Measurements from ENCODE around the gene SIRT2. TPM values are rescaled to one million over a fixed set of nuclear protein-coding genes. Genes with fewer than 3 reads are reported as not detected.
A peak's percentile ranks its signal among the peaks of the same experiment; 100 is the strongest.
"Not testable (repeated sequence)": the region's sequence is repeated elsewhere in the genome, so short reads cannot be mapped to it uniquely, and the experiment has no call there.

SIRT2 gene
- total RNA-seq, 2 experiments from 2014 or later, result 17.8 to 23.1 TPM

DNA sequence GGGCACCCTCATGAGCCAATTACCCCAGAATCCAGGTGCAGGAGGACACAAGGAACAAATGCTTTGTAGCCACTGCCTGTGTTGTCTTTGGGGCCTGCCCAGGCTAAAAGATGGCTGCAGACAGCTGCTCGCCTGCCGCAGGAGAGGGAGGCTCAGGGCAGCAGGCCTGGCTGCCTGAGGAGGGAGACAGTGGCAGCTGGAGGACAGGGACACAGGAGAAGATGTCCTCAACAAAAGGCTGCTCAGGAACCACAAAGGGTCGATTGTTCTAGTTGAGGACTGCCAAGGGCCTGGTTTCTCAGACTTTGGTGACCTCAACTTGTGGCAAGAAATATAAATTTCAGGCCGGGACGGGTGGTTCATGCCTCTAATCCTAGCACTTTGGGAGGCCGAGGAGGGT is 7.6 kb downstream of the SIRT2 start:
- Mint-ChIP-seq H3K9me3 (ENCODE audit: low read depth) (no peaks in the 10 kb centered on the region), H3K36me3 (ENCODE audit: low read depth) (peaks cover 3% of the 10 kb centered on the region), H3K4me1 (no peaks in the 10 kb centered on the region), H3K4me3 (no peak overlapping the region), H3K27ac (no peak overlapping the region), H3K27me3 (no peaks in the 10 kb centered on the region)
- DNase-seq (no peak), ATAC-seq (no peak)
- intact Hi-C loops (cut with DNase I, micrococcal nuclease), result no loop called here
- ChIA-PET CTCF (interaction anchor here (0.6 kb wide), 1 partner anchor 244 kb away, joined by 3 read pairs; the partner anchor contains the start of gene ACTN4), POLR2A (no interaction called here)

GRCh38 chr19:38890686-38891085 is 8.7 kb downstream of the SIRT2 start:
- POLR2A ChIA-PET, result no interaction called here

DNA sequence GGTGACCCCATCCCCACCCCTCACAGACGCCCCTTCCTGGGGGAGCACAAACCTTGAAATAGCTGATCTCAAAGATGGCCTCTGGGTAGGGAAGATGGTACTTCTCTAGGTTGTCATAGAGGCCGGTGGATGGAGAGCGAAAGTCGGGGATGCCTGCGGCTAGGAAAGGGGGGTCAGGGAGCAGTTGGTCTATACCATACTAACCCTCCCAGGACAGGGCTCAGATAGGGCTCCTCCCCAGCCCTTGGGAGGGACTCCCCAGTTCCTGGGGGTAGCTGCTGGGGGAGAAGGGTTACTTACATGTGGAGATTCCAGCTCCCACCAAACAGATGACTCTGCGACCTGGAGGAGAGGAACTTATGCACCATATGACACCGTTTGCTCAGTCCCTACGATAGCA is 9.6 kb downstream of the SIRT2 start:
- CTCF ChIA-PET, result no interaction called here
- POLR2A ChIA-PET, result no interaction called here
- no peak for ATAC-seq

More at GRCh38 chr19:38890686-38891085, 8.7 kb downstream of the SIRT2 start:
- CTCF ChIA-PET, result interaction anchor here (0.6 kb wide), 1 partner anchor 160 kb away, joined by 4 read pairs; no protein-coding TSS in a partner anchor
- H3K9me3 Mint-ChIP-seq (ENCODE audit: low read depth), result no peaks in the 10 kb centered on the region
- H3K4me1 Mint-ChIP-seq, result no peaks in the 10 kb centered on the region
- H3K4me3 Mint-ChIP-seq, result no peak overlapping the region
- ATAC-seq (no peak), DNase-seq (no peak)
- H3K27ac Mint-ChIP-seq, result no peak overlapping the region
- intact Hi-C loops (cut with DNase I, micrococcal nuclease), result no loop called here
- peaks cover 3% of the 10 kb centered on the region for H3K36me3 Mint-ChIP-seq (ENCODE audit: low read depth)
- H3K27me3 Mint-ChIP-seq, result no peaks in the 10 kb centered on the region

DNA sequence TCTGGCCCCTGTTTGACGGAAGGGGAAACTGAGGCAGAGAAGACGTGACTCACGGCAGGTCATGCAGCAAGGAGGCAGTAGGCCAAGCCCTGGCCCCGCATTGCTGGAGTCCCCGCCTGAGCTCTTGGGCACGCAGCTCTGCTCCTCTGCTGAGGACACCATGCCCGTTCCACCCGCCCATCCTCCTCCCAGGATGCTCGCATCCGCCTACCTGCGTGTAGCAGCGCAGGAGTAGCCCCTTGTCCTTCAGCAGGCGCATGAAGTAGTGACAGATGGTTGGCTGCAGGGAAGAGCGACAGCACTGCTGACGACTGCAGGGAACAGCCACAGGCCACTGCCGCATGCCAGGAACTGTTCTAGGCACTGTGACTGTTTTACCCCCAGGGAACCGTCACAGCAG is 10.5 kb downstream of the SIRT2 start:
- no peak overlapping the region for H3K27ac Mint-ChIP-seq
- H3K4me1 Mint-ChIP-seq, result no peaks in the 10 kb centered on the region
- no peak overlapping the region for H3K4me3 Mint-ChIP-seq
- H3K36me3 Mint-ChIP-seq (ENCODE audit: low read depth), result peaks cover 3% of the 10 kb centered on the region
- H3K27me3 Mint-ChIP-seq, result no peaks in the 10 kb centered on the region
- intact Hi-C loops (cut with DNase I, micrococcal nuclease), result loop anchor here in 1 of 2 experiments (5.0 kb wide), 3 partner anchors 157 to 487 kb away; partner anchors contain the start of gene FAM98C
- ATAC-seq, result no peak
- H3K9me3 Mint-ChIP-seq (ENCODE audit: low read depth), result no peaks in the 10 kb centered on the region
- ChIA-PET CTCF (interaction anchor here (0.6 to 3.5 kb wide), 6 partner anchors 10 to 642 kb away, joined by 3 to 35 read pairs (median 8); partner anchors contain the start of genes MRPS12, NFKBIB, RINL and SARS2), POLR2A (no interaction called here)
- DNase-seq, result no peak

More for the DNA sequence above, 9.6 kb downstream of the SIRT2 start:
- Mint-ChIP-seq H3K4me1 (no peaks in the 10 kb centered on the region), H3K27ac (no peak overlapping the region), H3K9me3 (ENCODE audit: low read depth) (no peaks in the 10 kb centered on the region), H3K36me3 (ENCODE audit: low read depth) (peaks cover 3% of the 10 kb centered on the region), H3K4me3 (no peak overlapping the region), H3K27me3 (no peaks in the 10 kb centered on the region)
- DNase-seq, result no peak
- intact Hi-C loops (cut with DNase I, micrococcal nuclease), result loop anchor here in 1 of 2 experiments (5.0 kb wide), 3 partner anchors 158 to 488 kb away; partner anchors contain the start of gene FAM98C

- H3K4me1 Mint-ChIP-seq; DNase-seq; H3K4me3 Mint-ChIP-seq; POLR2A ChIA-PET; H3K27me3 Mint-ChIP-seq; H3K9me3 Mint-ChIP-seq (ENCODE audit: low read depth); H3K36me3 Mint-ChIP-seq (ENCODE audit: low read depth); H3K27ac Mint-ChIP-seq; CTCF ChIA-PET; ATAC-seq: not testable (repeated sequence)
- intact Hi-C loops (cut with DNase I, micrococcal nuclease), result loop anchor here in 1 of 2 experiments (5.0 kb wide), 3 partner anchors 152 to 482 kb away; partner anchors contain the start of gene FAM98C
These were observed 14.7 kb downstream of the SIRT2 start for GRCh38 chr19:38884691-38885090.

- no peak overlapping the region for H3K4me3 Mint-ChIP-seq
- H3K36me3 Mint-ChIP-seq (ENCODE audit: low read depth), result peaks cover 7% of the 10 kb centered on the region
- ChIA-PET POLR2A (interaction anchor here (0.6 to 0.7 kb wide), 2 partner anchors 14 to 253 kb away, joined by 3 to 4 read pairs; no protein-coding TSS in a partner anchor), CTCF (interaction anchor here (0.6 kb wide), 1 partner anchor 103 kb away, joined by 3 read pairs; no protein-coding TSS in a partner anchor)
- no peaks in the 10 kb centered on the region for H3K27me3 Mint-ChIP-seq
- peaks cover 9% of the 10 kb centered on the region for H3K4me1 Mint-ChIP-seq
- DNase-seq (no peak), ATAC-seq (no peak)
- intact Hi-C loops (cut with DNase I, micrococcal nuclease), result no loop called here
- H3K27ac Mint-ChIP-seq, result no peak overlapping the region
- no peaks in the 10 kb centered on the region for H3K9me3 Mint-ChIP-seq (ENCODE audit: low read depth)
These were observed 16.1 kb downstream of the SIRT2 start for GRCh38 chr19:38883286-38883685.

DNA sequence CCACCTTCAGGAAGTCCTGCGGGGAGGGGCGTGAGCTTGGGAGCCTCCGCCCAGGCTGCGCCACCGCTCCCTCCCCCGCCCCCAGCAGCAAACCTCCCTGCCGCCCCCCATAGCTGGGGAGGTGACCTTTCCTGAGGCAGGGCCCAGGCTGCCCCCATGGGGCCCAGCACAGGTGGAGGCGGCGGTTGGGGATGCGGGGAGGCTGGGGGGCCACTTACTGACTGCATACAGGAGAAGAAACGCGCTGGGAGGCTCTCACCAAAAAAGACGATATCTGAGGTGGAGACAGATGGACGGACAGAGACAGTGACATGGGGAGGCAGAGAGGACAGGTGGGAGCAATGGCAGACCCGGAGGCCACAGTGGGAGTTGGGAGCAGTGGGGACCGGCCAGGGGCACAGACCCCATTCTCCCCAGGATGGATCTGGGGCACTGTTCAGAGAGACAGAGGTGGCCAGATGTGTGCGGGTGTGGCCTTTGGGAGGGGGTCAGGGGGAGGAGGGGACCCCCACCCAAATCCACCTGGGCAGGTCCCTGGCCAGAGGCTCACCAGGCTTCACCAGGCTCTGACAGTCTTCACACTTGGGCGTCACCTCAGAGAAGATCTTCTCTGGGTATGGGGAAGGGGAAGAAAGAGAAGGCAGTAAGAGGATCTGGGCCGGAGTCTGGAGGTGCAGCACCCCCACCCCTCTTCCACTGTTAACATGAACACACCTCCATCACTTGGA is 18.4 kb downstream of the SIRT2 start:
- ChIA-PET POLR2A (no interaction called here), CTCF (interaction anchor here (0.6 kb wide), 1 partner anchor 48 kb away, joined by 3 read pairs; no protein-coding TSS in a partner anchor)
- Mint-ChIP-seq H3K4me1 (peaks cover 24% of the 10 kb centered on the region), H3K9me3 (ENCODE audit: low read depth) (no peaks in the 10 kb centered on the region), H3K27me3 (no peaks in the 10 kb centered on the region), H3K27ac (no peak overlapping the region), H3K4me3 (no peak overlapping the region), H3K36me3 (ENCODE audit: low read depth) (peaks cover 11% of the 10 kb centered on the region)
- ATAC-seq (no peak), DNase-seq (no peak)
- intact Hi-C loops (cut with DNase I, micrococcal nuclease), result no loop called here

DNA sequence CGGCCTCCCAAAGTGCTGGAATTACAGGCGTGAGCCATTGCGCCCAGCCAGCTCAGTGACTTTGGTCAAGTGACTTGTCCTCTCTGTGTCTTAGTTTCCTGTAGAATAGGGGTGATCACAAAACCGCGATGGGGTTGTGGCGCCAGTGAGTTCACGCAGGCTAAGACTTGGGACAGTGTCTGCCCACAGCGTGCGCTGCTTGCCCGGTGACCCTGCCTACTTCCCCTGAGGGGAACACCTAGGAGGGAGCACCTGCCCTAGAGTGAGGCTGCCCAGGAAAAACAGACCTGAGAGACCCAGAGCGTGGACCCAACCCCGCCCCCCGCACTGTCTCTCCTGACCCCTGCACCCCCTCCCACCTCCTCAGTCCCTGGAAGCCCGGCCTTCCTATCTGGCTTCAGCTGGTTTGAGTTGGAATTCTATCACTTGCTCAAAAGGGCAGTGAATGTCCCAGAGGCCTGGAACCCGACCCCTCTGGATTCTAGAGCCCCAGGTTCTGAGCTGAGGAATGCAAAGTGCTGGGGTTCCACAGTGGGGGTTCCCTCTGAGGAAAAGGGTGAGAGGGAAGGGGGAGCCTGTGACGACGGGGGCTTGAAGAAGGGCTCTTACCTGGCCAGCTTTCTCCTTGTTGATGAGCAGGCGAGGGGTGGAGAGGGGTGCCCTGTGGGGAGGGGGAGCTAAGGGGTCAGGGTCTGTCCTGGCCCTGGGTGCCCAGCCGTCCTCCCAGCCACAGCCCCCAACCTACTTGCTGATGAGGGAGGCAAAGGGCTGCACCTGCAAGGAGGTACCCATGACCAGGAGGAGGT is 19.1 kb downstream of the SIRT2 start:
- CTCF ChIA-PET, result interaction anchor here (3.6 kb wide), 1 partner anchor 7 kb away, joined by 35 read pairs; no protein-coding TSS in a partner anchor
- Mint-ChIP-seq H3K27ac (peak overlapping the region; percentile 56), H3K4me3 (no peak overlapping the region)

GRCh38 chr19:38879400-38879751 is 20.0 kb downstream of the SIRT2 start:
- Mint-ChIP-seq H3K9me3 (ENCODE audit: low read depth) (no peaks in the 10 kb centered on the region), H3K27ac (peak overlapping the region; percentile 99)
- intact Hi-C loops (cut with DNase I, micrococcal nuclease), result no loop called here

More for the DNA sequence above, 19.1 kb downstream of the SIRT2 start:
- intact Hi-C loops (cut with DNase I, micrococcal nuclease), result no loop called here
- Mint-ChIP-seq H3K4me1 (peaks cover 27% of the 10 kb centered on the region), H3K9me3 (ENCODE audit: low read depth) (no peaks in the 10 kb centered on the region), H3K27me3 (no peaks in the 10 kb centered on the region), H3K36me3 (ENCODE audit: low read depth) (peaks cover 15% of the 10 kb centered on the region)
- DNase-seq (no peak), ATAC-seq (no peak)
- POLR2A ChIA-PET, result no interaction called here

GRCh38 chr19:38878575-38879399 is 20.6 kb downstream of the SIRT2 start:
- peak overlapping the region; percentile 89 for H3K4me3 Mint-ChIP-seq
- H3K27ac Mint-ChIP-seq, result peak overlapping the region; percentile 99
- peaks cover 15% of the 10 kb centered on the region for H3K36me3 Mint-ChIP-seq (ENCODE audit: low read depth)
- ChIA-PET CTCF (interaction anchor here (0.6 to 3.6 kb wide), 8 partner anchors 9 to 109 kb away, joined by 3 to 35 read pairs (median 4); no protein-coding TSS in a partner anchor), POLR2A (interaction anchor here (0.6 kb wide), 2 partner anchors 26 to 62 kb away, joined by 3 to 4 read pairs; no protein-coding TSS in a partner anchor)
- H3K4me1 Mint-ChIP-seq, result peaks cover 27% of the 10 kb centered on the region
- intact Hi-C loops (cut with DNase I, micrococcal nuclease), result loop anchor here (1.0 kb wide), 4 partner anchors 8 to 52 kb away; partner anchors contain the start of genes MRPS12 (in 1 of the 2), NFKBIB (in 1 of the 2), SARS2 (in 1 of the 2) and SIRT2 (in 1 of the 2)
- no peak for DNase-seq
- no peaks in the 10 kb centered on the region for H3K9me3 Mint-ChIP-seq (ENCODE audit: low read depth)
- H3K27me3 Mint-ChIP-seq, result no peaks in the 10 kb centered on the region
- ATAC-seq, result peak; percentile 23

More at GRCh38 chr19:38879400-38879751, 20.0 kb downstream of the SIRT2 start:
- DNase-seq (no peak), ATAC-seq (no peak)
- CTCF ChIA-PET, result interaction anchor here (0.9 to 3.6 kb wide), 6 partner anchors 8 to 110 kb away, joined by 3 to 35 read pairs (median 5); no protein-coding TSS in a partner anchor
- POLR2A ChIA-PET, result interaction anchor here (0.6 kb wide), 2 partner anchors 26 to 61 kb away, joined by 3 to 4 read pairs; no protein-coding TSS in a partner anchor
- Mint-ChIP-seq H3K4me1 (peaks cover 27% of the 10 kb centered on the region), H3K27me3 (no peaks in the 10 kb centered on the region), H3K4me3 (peak overlapping the region; percentile 89), H3K36me3 (ENCODE audit: low read depth) (peaks cover 15% of the 10 kb centered on the region)
